Upper lobe of left lung (tissue), 6 donors: Measurements from ENCODE around the gene CACNA2D4. TPM values are rescaled to one million over a fixed set of nuclear protein-coding genes. Genes with fewer than 3 reads are reported as not detected.
A peak's percentile ranks its signal among the peaks of the same experiment; 100 is the strongest.

Source experiments
- ATAC-seq, 2 donors: fragments of 200-7000 bp; cut with Tn5 transposase; one replicate each; pipeline ENCODE4 v1.9.1; 2022; ENCODE audit warnings: mild to moderate bottlenecking in 2 of 2, moderate library complexity in 2 of 2; ENCODE audit not compliant: low FRiP score in 2 of 2
- DNase-seq, 2 donors: peaks; one replicate each; pipeline ENCODE4 v3.0.0-alpha.2; 2019 to 2020
- H3K27ac ChIP-seq, 4 donors: fragments of 200-600 bp; sonication (generic); one replicate each; pipeline ENCODE4 v1.5.1; 2016 to 2019
- H3K27me3 ChIP-seq, 4 donors: fragments of 200-600 bp; sonication (generic); one replicate each; pipeline ENCODE4 v1.5.1; 2017 to 2019
- H3K36me3 ChIP-seq, 4 donors: fragments of 200-600 bp; sonication (generic); one replicate each; pipeline ENCODE4 v1.5.1; 2016 to 2019
- H3K4me1 ChIP-seq, 4 donors: fragments of 200-600 bp; sonication (generic); one replicate each; pipeline ENCODE4 v1.5.1; 2018 to 2019
- H3K4me3 ChIP-seq, 4 donors: fragments of 200-600 bp; sonication (generic); one replicate each; pipeline ENCODE4 v1.5.1; 2017 to 2019; ENCODE audit warnings: mild to moderate bottlenecking in 2 of 4, moderate library complexity in 1 of 4
- H3K9me3 ChIP-seq, 4 donors: fragments of 200-600 bp; sonication (generic); one replicate each; pipeline ENCODE4 v1.5.1; 2018 to 2019
- EP300 ChIP-seq, 4 donors: sonication (generic); formaldehyde crosslinking; IDR thresholded peaks; one replicate each; pipeline ENCODE4 v1.5.1; 2017; ENCODE audit warnings: antibody characterized with exemption in 4 of 4, control low read depth in 2 of 4
- POLR2A ChIP-seq, 4 donors: fragments of 450-650 bp; IDR thresholded peaks; one replicate each; pipeline ENCODE4 v1.5.1; 2016 to 2017; ENCODE audit warnings: antibody characterized with exemption in 4 of 4, mild to moderate bottlenecking in 2 of 4
- POLR2AphosphoS5 ChIP-seq, 2 donors: sonication (generic); formaldehyde crosslinking; IDR thresholded peaks; one replicate each; pipeline ENCODE4 v1.5.1; 2017; ENCODE audit warnings: antibody characterized with exemption in 2 of 2
- WGBS, 2 donors: methylation state at CpG; one replicate each; pipeline ENCODE4 v1.1.5; 2017 to 2018; 5-methylcytosine and 5-hydroxymethylcytosine counted together
- total RNA-seq, 6 donors: library from RNA; depleted of rRNA in 4 of 6; stranded (reverse); fragments of >200 nt in 4 of 6; gene quantifications; one replicate each; pipeline versions ENCODE4 v1.1.0 to v1.2.1, GENCODE V29; 2016 to 2021
- TF ChIP-seq, protein P1 (sequence below), 6 experiments: fragments of 450-650 bp in 4 of 6; fragments of 200-600 bp in 2 of 6; sonication (generic) in 2 of 6; IDR thresholded peaks; one replicate each; pipeline ENCODE4 v1.5.1; 2016 to 2019; ENCODE audit warnings: antibody characterized with exemption in 6 of 6
- donor health status: DM: no; HTN: no; CAD: no; lungs with moderate emphysema.
- donor health status: DM: no; HTN: yes; CAD: no; lungs with severe emphysema.

Gene CACNA2D4
- total RNA-seq, 6 donors from 2014 or later = 3.3 to 8.4 (median 7.0) TPM

DNA sequence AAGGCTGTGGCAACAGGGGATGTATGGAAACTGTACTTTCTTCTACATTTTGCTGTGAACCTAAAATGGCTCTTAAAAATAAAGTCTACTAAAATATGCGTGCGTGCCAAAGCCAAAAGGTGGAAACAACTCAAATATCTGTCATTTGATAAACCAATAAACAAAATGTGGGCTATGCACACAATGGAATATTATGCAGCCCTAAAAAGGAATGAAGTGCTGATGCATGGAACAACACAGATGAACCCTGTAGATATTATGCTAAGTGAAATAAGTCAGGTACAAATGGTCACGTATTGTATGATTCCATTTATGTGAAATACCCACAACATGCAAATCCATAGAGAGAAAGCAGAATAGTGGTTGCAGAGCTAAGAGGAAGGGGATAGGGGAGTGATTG, 8.0 kb downstream of the CACNA2D4 start:
- no peak for ATAC-seq
- H3K4me1 ChIP-seq = peaks cover 0 to 10% (median 4%) of the 10 kb centered on the region in 4 donors
- WGBS, 2 donors = 94 to 95% methylated on average over 3 of the region's 3 CpGs
- H3K27me3 ChIP-seq = no peaks in the 10 kb centered on the region
- H3K9me3 ChIP-seq = peaks cover 0 to 8% (median 1%) of the 10 kb centered on the region in 4 donors
- H3K4me3 ChIP-seq = no peak overlapping the region
- DNase-seq = no peak
- TF ChIP-seq, protein P1, sequence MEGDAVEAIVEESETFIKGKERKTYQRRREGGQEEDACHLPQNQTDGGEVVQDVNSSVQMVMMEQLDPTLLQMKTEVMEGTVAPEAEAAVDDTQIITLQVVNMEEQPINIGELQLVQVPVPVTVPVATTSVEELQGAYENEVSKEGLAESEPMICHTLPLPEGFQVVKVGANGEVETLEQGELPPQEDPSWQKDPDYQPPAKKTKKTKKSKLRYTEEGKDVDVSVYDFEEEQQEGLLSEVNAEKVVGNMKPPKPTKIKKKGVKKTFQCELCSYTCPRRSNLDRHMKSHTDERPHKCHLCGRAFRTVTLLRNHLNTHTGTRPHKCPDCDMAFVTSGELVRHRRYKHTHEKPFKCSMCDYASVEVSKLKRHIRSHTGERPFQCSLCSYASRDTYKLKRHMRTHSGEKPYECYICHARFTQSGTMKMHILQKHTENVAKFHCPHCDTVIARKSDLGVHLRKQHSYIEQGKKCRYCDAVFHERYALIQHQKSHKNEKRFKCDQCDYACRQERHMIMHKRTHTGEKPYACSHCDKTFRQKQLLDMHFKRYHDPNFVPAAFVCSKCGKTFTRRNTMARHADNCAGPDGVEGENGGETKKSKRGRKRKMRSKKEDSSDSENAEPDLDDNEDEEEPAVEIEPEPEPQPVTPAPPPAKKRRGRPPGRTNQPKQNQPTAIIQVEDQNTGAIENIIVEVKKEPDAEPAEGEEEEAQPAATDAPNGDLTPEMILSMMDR (IDR thresholded peaks at IDR 0.05) = no peak
- TF ChIP-seq POLR2AphosphoS5 (IDR thresholded peaks at IDR 0.05) (no peak), POLR2A (IDR thresholded peaks at IDR 0.05) (no peak), EP300 (IDR thresholded peaks at IDR 0.05) (no peak)
- H3K36me3 ChIP-seq = no peaks in the 10 kb centered on the region
- no peak overlapping the region for H3K27ac ChIP-seq

DNA sequence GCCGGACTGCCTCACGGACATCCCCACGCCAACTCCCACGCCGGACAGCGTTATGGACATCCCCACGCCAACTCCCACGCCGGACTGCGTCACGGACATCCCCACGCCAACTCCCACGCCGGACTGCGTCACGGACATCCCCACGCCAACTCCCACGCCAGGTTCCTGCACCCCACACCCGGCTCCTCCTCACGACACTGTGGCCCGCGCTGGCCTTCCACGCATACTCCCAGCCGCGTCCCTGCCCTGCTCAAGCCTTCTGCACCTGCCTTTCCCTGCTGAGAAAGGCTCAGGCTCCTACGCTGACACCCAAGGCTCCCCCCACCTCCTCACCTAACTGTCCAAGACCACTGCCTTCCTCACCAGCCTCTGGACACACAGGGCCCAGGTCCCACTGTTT, 9.7 kb downstream of the CACNA2D4 start:
- DNase-seq (peak in 1 of 2 donors; percentile 54), ATAC-seq (no peak)
- H3K9me3 ChIP-seq = peaks cover 8 to 25% (median 12%) of the 10 kb centered on the region in 4 donors
- H3K4me3 ChIP-seq = no peak overlapping the region
- H3K27me3 ChIP-seq = no peaks in the 10 kb centered on the region
- H3K36me3 ChIP-seq = no peaks in the 10 kb centered on the region
- peaks cover 0 to 10% (median 4%) of the 10 kb centered on the region in 4 donors for H3K4me1 ChIP-seq
- 88 to 91% methylated on average over 8 to 16 of the region's 26 CpGs for WGBS, 2 donors
- H3K27ac ChIP-seq = no peak overlapping the region
- TF ChIP-seq POLR2A (IDR thresholded peaks at IDR 0.05) = no peak
- no peak for TF ChIP-seq EP300 (IDR thresholded peaks at IDR 0.05)
- no peak for TF ChIP-seq POLR2AphosphoS5 (IDR thresholded peaks at IDR 0.05)
- TF ChIP-seq, protein P1 (IDR thresholded peaks at IDR 0.05) = no peak

DNA sequence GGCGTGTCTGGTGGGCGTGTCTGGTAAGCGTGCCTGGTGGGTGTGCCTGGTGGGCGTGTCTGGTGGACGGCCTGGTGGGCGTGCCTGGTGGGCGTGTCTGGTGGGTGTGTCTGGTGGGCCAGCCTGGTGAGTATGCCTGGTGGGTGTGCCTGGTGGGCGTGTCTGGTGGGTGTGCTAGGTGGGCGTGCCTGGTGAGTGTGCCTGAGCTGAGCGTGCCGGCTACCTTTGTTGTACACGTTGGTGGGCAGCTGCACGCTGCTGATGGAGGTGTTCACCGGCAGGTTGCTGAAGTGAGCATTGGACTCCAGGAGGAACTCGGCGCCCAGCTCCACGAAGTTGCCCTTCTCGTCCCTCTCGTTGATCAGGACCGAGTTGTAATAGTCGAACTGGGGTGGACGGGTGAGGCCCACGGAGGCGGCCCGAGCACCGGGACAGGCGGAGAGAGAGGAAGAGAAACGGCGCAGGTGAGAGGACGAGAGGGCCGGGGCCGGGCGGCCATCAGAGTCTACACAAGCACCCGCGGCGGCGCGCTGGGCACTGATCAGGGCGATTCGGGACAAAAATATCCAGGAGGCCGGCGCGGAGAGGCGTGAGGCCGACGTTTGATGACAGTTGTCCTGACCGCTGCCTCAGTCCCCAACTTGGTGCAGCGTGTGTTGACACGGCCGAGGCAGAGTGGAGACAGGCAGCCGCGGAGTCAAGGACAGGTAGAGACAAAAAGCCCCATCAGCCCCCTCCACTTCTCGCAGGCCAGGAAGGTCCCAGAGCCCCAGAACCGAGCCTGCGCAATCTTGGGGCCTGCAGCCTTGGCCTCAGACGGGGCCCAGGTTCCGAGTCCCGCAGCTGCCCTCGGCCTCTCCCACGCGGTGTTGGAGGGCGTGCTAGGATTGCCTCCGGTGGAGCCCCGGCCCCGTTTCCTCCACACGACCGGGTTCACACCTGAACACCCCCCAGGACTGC, 10.5 kb downstream of the CACNA2D4 start:
- Histone ChIP-seq H3K36me3 (no peaks in the 10 kb centered on the region), H3K27ac (no peak overlapping the region), H3K4me3 (peak overlapping the region in 2 of 4 donors; percentile 1 to 28), H3K9me3 (peaks cover 9 to 30% (median 13%) of the 10 kb centered on the region in 4 donors), H3K27me3 (no peaks in the 10 kb centered on the region), H3K4me1 (peaks cover 0 to 10% (median 4%) of the 10 kb centered on the region in 4 donors)
- DNase-seq = peak in 1 of 2 donors; percentile 86
- 29 to 40% methylated on average over 47 to 66 of the region's 67 CpGs for WGBS, 2 donors
- no peak for TF ChIP-seq POLR2A (IDR thresholded peaks at IDR 0.05)
- TF ChIP-seq POLR2AphosphoS5 (IDR thresholded peaks at IDR 0.05) = no peak
- no peak for TF ChIP-seq EP300 (IDR thresholded peaks at IDR 0.05)
- TF ChIP-seq, protein P1 (IDR thresholded peaks at IDR 0.05) = no peak
- ATAC-seq = peak; percentile 12 to 36

DNA sequence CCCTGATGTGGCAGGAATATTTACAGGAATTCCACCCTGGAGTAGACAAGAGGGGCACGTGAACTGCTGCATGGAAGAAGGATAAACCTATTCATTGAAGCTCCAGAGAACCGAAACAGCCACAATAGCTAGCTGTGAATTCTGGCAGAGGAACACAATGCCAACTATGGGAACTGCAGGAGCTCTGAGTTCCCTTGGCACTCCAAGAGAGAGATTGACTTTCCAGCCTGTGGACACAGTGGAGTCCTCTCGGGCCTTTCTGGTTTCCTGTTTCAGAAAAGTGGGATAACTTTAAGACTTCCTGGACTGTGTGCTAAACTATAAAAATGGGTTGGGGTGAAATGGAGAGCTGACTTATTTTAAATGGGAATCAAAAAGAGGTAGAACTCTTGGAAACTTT, 11.9 kb downstream of the CACNA2D4 start:
- peaks cover 9 to 33% (median 18%) of the 10 kb centered on the region in 4 donors for H3K9me3 ChIP-seq
- H3K27ac ChIP-seq = no peak overlapping the region
- H3K27me3 ChIP-seq = no peaks in the 10 kb centered on the region
- TF ChIP-seq EP300 (IDR thresholded peaks at IDR 0.05) = no peak
- no peak for TF ChIP-seq POLR2A (IDR thresholded peaks at IDR 0.05)
- TF ChIP-seq, protein P1 (IDR thresholded peaks at IDR 0.05) = no peak
- no peak for TF ChIP-seq POLR2AphosphoS5 (IDR thresholded peaks at IDR 0.05)
- H3K4me3 ChIP-seq = no peak overlapping the region
- no peaks in the 10 kb centered on the region for H3K36me3 ChIP-seq
- peaks cover 0 to 10% (median 4%) of the 10 kb centered on the region in 4 donors for H3K4me1 ChIP-seq
- ATAC-seq (no peak), DNase-seq (no peak)
- WGBS, 2 donors = 44 to 48% methylated on average over 3 of the region's 3 CpGs
